ENCODE data around the gene IPO9.

The IPO9 gene

GRCh38 chr1:201896951-201897391, 68.0 kb downstream of the IPO9 start:
- no peak for TF ChIP-seq TAF1 (IDR thresholded peaks at IDR 0.05; ENCODE audit: borderline replicate concordance, insufficient read depth, low read length)
- TF ChIP-seq POLR2AphosphoS5 (IDR thresholded peaks at IDR 0.05; ENCODE audit: low read depth, low read length), result no peak
- TF ChIP-seq REST (IDR thresholded peaks at IDR 0.05; ENCODE audit: insufficient read depth in 1 of 2, low read depth in 2 of 2, low read length in 2 of 2), result no peak
- no peak for TF ChIP-seq SIN3A (IDR thresholded peaks at IDR 0.05; ENCODE audit: borderline replicate concordance, insufficient read depth, low read length)
- TF ChIP-seq FOXP2 (optimal IDR thresholded peaks at IDR 0.05; ENCODE audit: borderline replicate concordance, extremely low read depth, extremely low read length, insufficient read depth), result no peak

- TF ChIP-seq POLR2AphosphoS5 (IDR thresholded peaks at IDR 0.05; ENCODE audit: low read depth, low read length), result no peak
- no peak for TF ChIP-seq FOXP2 (optimal IDR thresholded peaks at IDR 0.05; ENCODE audit: borderline replicate concordance, extremely low read depth, extremely low read length, insufficient read depth)
- TF ChIP-seq SIN3A (IDR thresholded peaks at IDR 0.05; ENCODE audit: borderline replicate concordance, insufficient read depth, low read length), result no peak
- TF ChIP-seq REST (IDR thresholded peaks at IDR 0.05; ENCODE audit: insufficient read depth in 1 of 2, low read depth in 2 of 2, low read length in 2 of 2), result no peak
- TF ChIP-seq TAF1 (IDR thresholded peaks at IDR 0.05; ENCODE audit: borderline replicate concordance, insufficient read depth, low read length), result no peak
These were observed 69.4 kb downstream of the IPO9 start for GRCh38 chr1:201898240-201898894.

- TF ChIP-seq POLR2AphosphoS5 (IDR thresholded peaks at IDR 0.05; ENCODE audit: low read depth, low read length) (no peak), TAF1 (IDR thresholded peaks at IDR 0.05; ENCODE audit: borderline replicate concordance, insufficient read depth, low read length) (no peak), FOXP2 (optimal IDR thresholded peaks at IDR 0.05; ENCODE audit: borderline replicate concordance, extremely low read depth, extremely low read length, insufficient read depth) (no peak), REST (IDR thresholded peaks at IDR 0.05; ENCODE audit: insufficient read depth in 1 of 2, low read depth in 2 of 2, low read length in 2 of 2) (no peak), SIN3A (IDR thresholded peaks at IDR 0.05; ENCODE audit: borderline replicate concordance, insufficient read depth, low read length) (no peak)
These were observed 70.0 kb downstream of the IPO9 start for GRCh38 chr1:201898992-201899391.

- TF ChIP-seq FOXP2 (optimal IDR thresholded peaks at IDR 0.05; ENCODE audit: borderline replicate concordance, extremely low read depth, extremely low read length, insufficient read depth) (no peak), POLR2AphosphoS5 (IDR thresholded peaks at IDR 0.05; ENCODE audit: low read depth, low read length) (no peak), TAF1 (IDR thresholded peaks at IDR 0.05; ENCODE audit: borderline replicate concordance, insufficient read depth, low read length) (no peak), SIN3A (IDR thresholded peaks at IDR 0.05; ENCODE audit: borderline replicate concordance, insufficient read depth, low read length) (no peak), REST (IDR thresholded peaks at IDR 0.05; ENCODE audit: insufficient read depth in 1 of 2, low read depth in 2 of 2, low read length in 2 of 2) (no peak)
These were observed 70.9 kb downstream of the IPO9 start for GRCh38 chr1:201899683-201900429.
